HepG2 (cell line): Measurements from ENCODE around the gene DMGDH. TPM values are rescaled to one million over a fixed set of nuclear protein-coding genes. Genes with fewer than 3 reads are reported as not detected.
A peak's percentile ranks its signal among the peaks of the same experiment; 100 is the strongest.

ENCODE experiments used
- HMG20A ChIP-seq: IDR thresholded peaks from 2 replicates; pipeline ENCODE4 v1.6.1; 2016; ENCODE audit warnings: borderline replicate concordance
- MED1 ChIP-seq: sonication (generic); formaldehyde crosslinking; IDR thresholded peaks from 2 replicates; pipeline ENCODE4 v1.4.0; 2020; ENCODE audit warnings: missing genetic modification reagents
- PAX8 ChIP-seq: sonication (generic); formaldehyde crosslinking; IDR thresholded peaks from 2 replicates; pipeline ENCODE4 v1.8.0; 2022; ENCODE audit warnings: mild to moderate bottlenecking, missing genetic modification reagents, borderline replicate concordance
- RBM22 ChIP-seq: fragments of 200-400 bp; formaldehyde crosslinking; optimal IDR thresholded peaks from 2 replicates; pipeline ENCODE3; 2017; ENCODE audit warnings: mild to moderate bottlenecking, low read length, moderate library complexity
- STAT5B ChIP-seq: sonication (generic); formaldehyde crosslinking; IDR thresholded peaks from 2 replicates; pipeline ENCODE4 v1.4.0; 2020; ENCODE audit warnings: missing genetic modification reagents
- WIZ ChIP-seq: sonication (generic); formaldehyde crosslinking; IDR thresholded peaks from 2 replicates; pipeline ENCODE4 v1.5.1; 2020; ENCODE audit warnings: mild to moderate bottlenecking, missing genetic modification reagents
- ZNF264 ChIP-seq: sonication (generic); formaldehyde crosslinking; IDR thresholded peaks from 2 replicates; pipeline ENCODE4 v1.4.0; 2020; ENCODE audit warnings: missing genetic modification reagents
- ZNF451 ChIP-seq: sonication (generic); formaldehyde crosslinking; IDR thresholded peaks from 2 replicates; pipeline ENCODE4 v1.5.0; 2020; ENCODE audit warnings: mild to moderate bottlenecking, missing genetic modification reagents
- ZNF629 ChIP-seq: sonication (generic); formaldehyde crosslinking; conservative IDR thresholded peaks from 2 replicates; pipeline ENCODE4 v1.5.0; 2020; ENCODE audit warnings: missing genetic modification reagents
- ZNF775 ChIP-seq: sonication (generic); formaldehyde crosslinking; IDR thresholded peaks from 2 replicates; pipeline ENCODE4 v1.4.0; 2020; ENCODE audit warnings: missing genetic modification reagents, mild to moderate bottlenecking, moderate library complexity, borderline replicate concordance
- polyA plus RNA-seq, 8 experiments: library from polyadenylated mRNA; depleted of rRNA in 3 of 8; stranded (reverse) in 7 of 8; unstranded in 1 of 8; fragments of >200 nt; fragmentation: Illumina TruSeq in 4 of 8; extraction: Trizol in 4 of 8; gene quantifications; 2 replicates each; pipeline versions ENCODE4 v1.2.1 to v1.2.3, GENCODE V29; 2011 to 2016; ENCODE audit warnings: low read depth in 4 of 8, missing spikeins in 1 of 8, mixed read lengths in 1 of 8; ENCODE audit not compliant: insufficient read depth in 1 of 8
- total RNA-seq, 5 experiments: library from RNA; depleted of rRNA; stranded (reverse); fragments of >200 nt; fragmentation: Illumina TruSeq; extraction: Trizol; gene quantifications; 2 replicates each; pipeline ENCODE4 v1.2.3, GENCODE V29; 2016; ENCODE audit warnings: low read depth in 1 of 5
- TF ChIP-seq, protein P1 (sequence below): sonication (generic); formaldehyde crosslinking; conservative IDR thresholded peaks from 2 replicates; pipeline ENCODE4 v1.8.1; 2023; ENCODE audit warnings: missing genetic modification reagents
- TF ChIP-seq, protein P2 (sequence below): fragments of 450-650 bp; IDR thresholded peaks from 2 replicates; pipeline ENCODE4 v1.6.1; 2016
- TF ChIP-seq, protein P3 (sequence below): sonication (generic); formaldehyde crosslinking; conservative IDR thresholded peaks from 2 replicates; pipeline ENCODE4 v1.8.0; 2022; ENCODE audit warnings: low read depth, missing genetic modification reagents
- TF ChIP-seq, protein P4 (sequence below): sonication (generic); formaldehyde crosslinking; IDR thresholded peaks from 2 replicates; pipeline ENCODE4 v1.5.0; 2020; ENCODE audit warnings: missing genetic modification reagents

DMGDH gene
- total and polyA plus RNA-seq, 2 of the 13 experiments (the other 11 are each of a cell fraction or from before 2014, with no cell fraction given) = 3.6 to 7.9 TPM

DNA sequence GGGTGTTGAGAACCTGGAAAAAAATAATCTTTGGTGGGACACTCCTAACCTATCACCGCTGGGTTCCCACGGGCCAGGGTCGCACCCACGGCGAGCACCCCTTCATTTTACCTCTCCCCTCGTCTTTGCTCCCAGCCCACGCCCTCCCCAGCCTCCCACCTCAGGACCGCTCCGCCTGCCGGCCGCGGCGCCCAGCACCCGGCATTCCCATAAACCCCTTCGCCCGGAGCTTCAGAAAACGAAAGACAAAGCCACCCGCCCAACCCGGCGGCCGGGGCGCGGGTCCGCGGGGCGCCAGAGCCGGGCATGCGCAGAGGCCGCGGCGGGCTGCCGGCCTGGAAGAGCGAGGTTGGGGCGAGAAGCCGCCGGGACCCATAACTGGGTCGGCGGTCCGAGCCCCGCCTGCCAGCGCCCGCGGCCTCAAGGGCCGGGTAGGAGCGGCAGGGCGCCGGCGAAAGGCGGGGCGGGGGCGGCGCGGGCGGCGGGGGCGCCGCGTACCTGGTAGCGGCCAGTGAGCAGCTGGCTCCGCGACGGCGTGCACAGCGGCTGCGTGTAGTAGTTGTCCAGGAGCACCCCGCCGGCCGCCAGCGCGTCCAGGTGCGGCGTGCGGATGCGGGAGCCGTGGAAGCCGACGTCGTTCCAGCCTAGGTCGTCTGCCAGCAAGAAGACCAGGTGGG is 84.9 kb downstream of the DMGDH start (continued):
- TF ChIP-seq ZNF775 (no peak), WIZ (no peak), STAT5B (CRISPR knock-in tag) (no peak), ZNF264 (CRISPR knock-in tag) (no peak), HMG20A (CRISPR knock-in tag) (no peak), ZNF629 (CRISPR knock-in tag) (no peak), ZNF451 (no peak), MED1 (CRISPR knock-in tag) (peak; percentile 31; the same call in 1 of the 2 replicates), RBM22 (no peak), PAX8 (no peak)
- TF ChIP-seq, protein P1, sequence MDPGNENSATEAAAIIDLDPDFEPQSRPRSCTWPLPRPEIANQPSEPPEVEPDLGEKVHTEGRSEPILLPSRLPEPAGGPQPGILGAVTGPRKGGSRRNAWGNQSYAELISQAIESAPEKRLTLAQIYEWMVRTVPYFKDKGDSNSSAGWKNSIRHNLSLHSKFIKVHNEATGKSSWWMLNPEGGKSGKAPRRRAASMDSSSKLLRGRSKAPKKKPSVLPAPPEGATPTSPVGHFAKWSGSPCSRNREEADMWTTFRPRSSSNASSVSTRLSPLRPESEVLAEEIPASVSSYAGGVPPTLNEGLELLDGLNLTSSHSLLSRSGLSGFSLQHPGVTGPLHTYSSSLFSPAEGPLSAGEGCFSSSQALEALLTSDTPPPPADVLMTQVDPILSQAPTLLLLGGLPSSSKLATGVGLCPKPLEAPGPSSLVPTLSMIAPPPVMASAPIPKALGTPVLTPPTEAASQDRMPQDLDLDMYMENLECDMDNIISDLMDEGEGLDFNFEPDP (CRISPR knock-in tag) = no peak
- TF ChIP-seq, protein P2, sequence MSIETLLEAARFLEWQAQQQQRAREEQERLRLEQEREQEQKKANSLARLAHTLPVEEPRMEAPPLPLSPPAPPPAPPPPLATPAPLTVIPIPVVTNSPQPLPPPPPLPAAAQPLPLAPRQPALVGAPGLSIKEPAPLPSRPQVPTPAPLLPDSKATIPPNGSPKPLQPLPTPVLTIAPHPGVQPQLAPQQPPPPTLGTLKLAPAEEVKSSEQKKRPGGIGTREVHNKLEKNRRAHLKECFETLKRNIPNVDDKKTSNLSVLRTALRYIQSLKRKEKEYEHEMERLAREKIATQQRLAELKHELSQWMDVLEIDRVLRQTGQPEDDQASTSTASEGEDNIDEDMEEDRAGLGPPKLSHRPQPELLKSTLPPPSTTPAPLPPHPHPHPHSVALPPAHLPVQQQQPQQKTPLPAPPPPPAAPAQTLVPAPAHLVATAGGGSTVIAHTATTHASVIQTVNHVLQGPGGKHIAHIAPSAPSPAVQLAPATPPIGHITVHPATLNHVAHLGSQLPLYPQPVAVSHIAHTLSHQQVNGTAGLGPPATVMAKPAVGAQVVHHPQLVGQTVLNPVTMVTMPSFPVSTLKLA = no peak
- TF ChIP-seq, protein P3, sequence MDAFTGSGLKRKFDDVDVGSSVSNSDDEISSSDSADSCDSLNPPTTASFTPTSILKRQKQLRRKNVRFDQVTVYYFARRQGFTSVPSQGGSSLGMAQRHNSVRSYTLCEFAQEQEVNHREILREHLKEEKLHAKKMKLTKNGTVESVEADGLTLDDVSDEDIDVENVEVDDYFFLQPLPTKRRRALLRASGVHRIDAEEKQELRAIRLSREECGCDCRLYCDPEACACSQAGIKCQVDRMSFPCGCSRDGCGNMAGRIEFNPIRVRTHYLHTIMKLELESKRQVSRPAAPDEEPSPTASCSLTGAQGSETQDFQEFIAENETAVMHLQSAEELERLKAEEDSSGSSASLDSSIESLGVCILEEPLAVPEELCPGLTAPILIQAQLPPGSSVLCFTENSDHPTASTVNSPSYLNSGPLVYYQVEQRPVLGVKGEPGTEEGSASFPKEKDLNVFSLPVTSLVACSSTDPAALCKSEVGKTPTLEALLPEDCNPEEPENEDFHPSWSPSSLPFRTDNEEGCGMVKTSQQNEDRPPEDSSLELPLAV = no peak
- TF ChIP-seq, protein P4, sequence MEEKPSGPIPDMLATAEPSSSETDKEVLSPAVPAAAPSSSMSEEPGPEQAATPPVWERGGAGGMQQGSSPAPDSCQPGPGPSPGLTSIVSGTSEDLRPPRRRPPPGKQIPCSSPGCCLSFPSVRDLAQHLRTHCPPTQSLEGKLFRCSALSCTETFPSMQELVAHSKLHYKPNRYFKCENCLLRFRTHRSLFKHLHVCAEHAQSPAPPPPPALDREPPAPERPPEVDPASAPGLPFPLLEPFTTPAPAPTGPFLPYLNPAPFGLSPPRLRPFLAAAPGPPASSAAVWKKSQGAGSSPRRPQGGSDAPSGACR (CRISPR knock-in tag) = no peak
